BE2C (cell line): ENCODE data around the gene TTC21B.

Experiments used
- DNase-seq: peaks from one replicate; pipeline ENCODE4 v3.0.0-alpha.2; 2020
- H3K27me3 ChIP-seq: fragments of 250-450 bp; sonication (Bioruptor Pico); 2 replicates; pipeline ENCODE4 v1.5.1; 2020; ENCODE audit warnings: mild to moderate bottlenecking
- H3K36me3 ChIP-seq: fragments of 250-450 bp; sonication (Bioruptor Pico); 2 replicates; pipeline ENCODE4 v1.5.1; 2020; ENCODE audit warnings: mild to moderate bottlenecking
- H3K4me1 ChIP-seq: fragments of 250-450 bp; sonication (Bioruptor Pico); 2 replicates; pipeline ENCODE4 v1.5.1; 2020
- H3K4me3 ChIP-seq: 2 replicates; pipeline ENCODE4 v1.5.1; 2011; ENCODE audit warnings: low read depth, low read length
- H3K9me3 ChIP-seq: fragments of 250-450 bp; sonication (Bioruptor Pico); 2 replicates; pipeline ENCODE4 v1.5.1; 2020
- TF ChIP-seq, protein P1 (sequence below): IDR thresholded peaks from 2 replicates; pipeline ENCODE4 v1.5.1; 2012; ENCODE audit warnings: mild to moderate bottlenecking, low read depth, low read length

Gene TTC21B

GRCh38 chr2:165877565-165878550 is 75.7 kb downstream of the TTC21B start:
- H3K36me3 ChIP-seq, result no peaks in the 10 kb centered on the region
- TF ChIP-seq, protein P1, sequence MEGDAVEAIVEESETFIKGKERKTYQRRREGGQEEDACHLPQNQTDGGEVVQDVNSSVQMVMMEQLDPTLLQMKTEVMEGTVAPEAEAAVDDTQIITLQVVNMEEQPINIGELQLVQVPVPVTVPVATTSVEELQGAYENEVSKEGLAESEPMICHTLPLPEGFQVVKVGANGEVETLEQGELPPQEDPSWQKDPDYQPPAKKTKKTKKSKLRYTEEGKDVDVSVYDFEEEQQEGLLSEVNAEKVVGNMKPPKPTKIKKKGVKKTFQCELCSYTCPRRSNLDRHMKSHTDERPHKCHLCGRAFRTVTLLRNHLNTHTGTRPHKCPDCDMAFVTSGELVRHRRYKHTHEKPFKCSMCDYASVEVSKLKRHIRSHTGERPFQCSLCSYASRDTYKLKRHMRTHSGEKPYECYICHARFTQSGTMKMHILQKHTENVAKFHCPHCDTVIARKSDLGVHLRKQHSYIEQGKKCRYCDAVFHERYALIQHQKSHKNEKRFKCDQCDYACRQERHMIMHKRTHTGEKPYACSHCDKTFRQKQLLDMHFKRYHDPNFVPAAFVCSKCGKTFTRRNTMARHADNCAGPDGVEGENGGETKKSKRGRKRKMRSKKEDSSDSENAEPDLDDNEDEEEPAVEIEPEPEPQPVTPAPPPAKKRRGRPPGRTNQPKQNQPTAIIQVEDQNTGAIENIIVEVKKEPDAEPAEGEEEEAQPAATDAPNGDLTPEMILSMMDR, result no peak
- no peaks in the 10 kb centered on the region for H3K27me3 ChIP-seq
- H3K4me1 ChIP-seq, result no peaks in the 10 kb centered on the region
- no peaks in the 10 kb centered on the region for H3K9me3 ChIP-seq
- no peak overlapping the region for H3K4me3 ChIP-seq
- DNase-seq, result no peak

DNA sequence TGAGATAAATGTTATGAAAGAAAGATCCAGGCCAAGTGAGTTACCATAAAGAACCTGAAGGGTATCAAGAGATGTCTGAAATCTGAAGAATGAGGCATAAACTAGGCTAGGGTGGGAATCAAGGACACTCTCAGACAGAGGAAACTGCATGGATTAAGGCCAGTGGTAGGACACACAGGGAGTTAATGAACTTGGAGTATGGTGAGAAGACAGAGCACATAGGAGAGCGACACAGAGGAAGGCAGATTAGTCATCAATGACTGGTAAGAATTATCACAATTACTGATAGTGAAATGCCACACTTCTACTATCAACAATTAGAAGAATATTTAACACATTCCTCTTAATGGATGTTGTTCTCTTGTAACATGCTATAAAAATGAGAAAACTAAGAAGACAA is 76.9 kb downstream of the TTC21B start:
- no peak overlapping the region for H3K4me3 ChIP-seq
- no peaks in the 10 kb centered on the region for H3K36me3 ChIP-seq
- TF ChIP-seq, protein P1, result no peak
- H3K27me3 ChIP-seq, result no peaks in the 10 kb centered on the region
- H3K9me3 ChIP-seq, result no peaks in the 10 kb centered on the region
- H3K4me1 ChIP-seq, result no peaks in the 10 kb centered on the region
- DNase-seq, result no peak

- Histone ChIP-seq H3K27me3 (no peaks in the 10 kb centered on the region), H3K9me3 (no peaks in the 10 kb centered on the region), H3K4me3 (no peak overlapping the region), H3K36me3 (no peaks in the 10 kb centered on the region), H3K4me1 (no peaks in the 10 kb centered on the region)
- no peak for DNase-seq
- TF ChIP-seq, protein P1, result no peak
Observed at GRCh38 chr2:165876269-165876668, 77.3 kb downstream of the TTC21B start.

GRCh38 chr2:165874445-165875039 is 79.0 kb downstream of the TTC21B start:
- TF ChIP-seq, protein P1, result peak; percentile 69
- Histone ChIP-seq H3K4me1 (no peaks in the 10 kb centered on the region), H3K27me3 (no peaks in the 10 kb centered on the region), H3K9me3 (no peaks in the 10 kb centered on the region), H3K36me3 (no peaks in the 10 kb centered on the region), H3K4me3 (no peak overlapping the region)
- no peak for DNase-seq

- TF ChIP-seq, protein P1, result no peak
- Histone ChIP-seq H3K36me3 (no peaks in the 10 kb centered on the region), H3K9me3 (no peaks in the 10 kb centered on the region), H3K4me1 (no peaks in the 10 kb centered on the region), H3K27me3 (no peaks in the 10 kb centered on the region), H3K4me3 (no peak overlapping the region)
- DNase-seq, result no peak
Observed at GRCh38 chr2:165872101-165872791, 81.3 kb downstream of the TTC21B start.
